Tibial nerve (tissue), 3 donors: ENCODE results near the gene CSNK1D.

Experiments used
- CTCF ChIP-seq, 5 experiments: fragments of 200-600 bp in 3 of 5; fragments of 450-650 bp in 2 of 5; sonication (generic) in 3 of 5; IDR thresholded peaks; one replicate each; pipeline ENCODE4 v1.5.1; 2016 to 2019; ENCODE audit warnings: antibody characterized with exemption in 5 of 5, mild to moderate bottlenecking in 3 of 5, moderate library complexity in 2 of 5
- POLR2A ChIP-seq, 2 donors: fragments of 450-650 bp; IDR thresholded peaks; one replicate each; pipeline ENCODE4 v1.6.1; 2017; ENCODE audit warnings: antibody characterized with exemption in 2 of 2, mild to moderate bottlenecking in 2 of 2, moderate library complexity in 2 of 2

GRCh38 chr17:82205720-82206508, 67.6 kb downstream of the CSNK1D start:
- TF ChIP-seq CTCF (IDR thresholded peaks at IDR 0.05) = peak; percentile 87 to 94 (median 92)
- peak in 1 of 2 donors; percentile 24 for TF ChIP-seq POLR2A (IDR thresholded peaks at IDR 0.05)
